ENCODE data around the gene TMED1.

- TF ChIP-seq, protein P1, sequence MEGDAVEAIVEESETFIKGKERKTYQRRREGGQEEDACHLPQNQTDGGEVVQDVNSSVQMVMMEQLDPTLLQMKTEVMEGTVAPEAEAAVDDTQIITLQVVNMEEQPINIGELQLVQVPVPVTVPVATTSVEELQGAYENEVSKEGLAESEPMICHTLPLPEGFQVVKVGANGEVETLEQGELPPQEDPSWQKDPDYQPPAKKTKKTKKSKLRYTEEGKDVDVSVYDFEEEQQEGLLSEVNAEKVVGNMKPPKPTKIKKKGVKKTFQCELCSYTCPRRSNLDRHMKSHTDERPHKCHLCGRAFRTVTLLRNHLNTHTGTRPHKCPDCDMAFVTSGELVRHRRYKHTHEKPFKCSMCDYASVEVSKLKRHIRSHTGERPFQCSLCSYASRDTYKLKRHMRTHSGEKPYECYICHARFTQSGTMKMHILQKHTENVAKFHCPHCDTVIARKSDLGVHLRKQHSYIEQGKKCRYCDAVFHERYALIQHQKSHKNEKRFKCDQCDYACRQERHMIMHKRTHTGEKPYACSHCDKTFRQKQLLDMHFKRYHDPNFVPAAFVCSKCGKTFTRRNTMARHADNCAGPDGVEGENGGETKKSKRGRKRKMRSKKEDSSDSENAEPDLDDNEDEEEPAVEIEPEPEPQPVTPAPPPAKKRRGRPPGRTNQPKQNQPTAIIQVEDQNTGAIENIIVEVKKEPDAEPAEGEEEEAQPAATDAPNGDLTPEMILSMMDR (conservative IDR thresholded peaks at IDR 0.05; ENCODE audit: low read depth in 2 of 2) = no peak
- no peak for TF ChIP-seq EZH2 (IDR thresholded peaks at IDR 0.05; ENCODE audit: low read depth, unreplicated experiment)
- no peak for TF ChIP-seq POLR2AphosphoS5 (IDR thresholded peaks at IDR 0.05; ENCODE audit: low read depth)
- TF ChIP-seq EZH2phosphoT487 (IDR thresholded peaks at IDR 0.05; ENCODE audit: unreplicated experiment) = no peak
- no peak for TF ChIP-seq STAT1 (IDR thresholded peaks at IDR 0.05; ENCODE audit: unreplicated experiment)
- TF ChIP-seq, protein P2, sequence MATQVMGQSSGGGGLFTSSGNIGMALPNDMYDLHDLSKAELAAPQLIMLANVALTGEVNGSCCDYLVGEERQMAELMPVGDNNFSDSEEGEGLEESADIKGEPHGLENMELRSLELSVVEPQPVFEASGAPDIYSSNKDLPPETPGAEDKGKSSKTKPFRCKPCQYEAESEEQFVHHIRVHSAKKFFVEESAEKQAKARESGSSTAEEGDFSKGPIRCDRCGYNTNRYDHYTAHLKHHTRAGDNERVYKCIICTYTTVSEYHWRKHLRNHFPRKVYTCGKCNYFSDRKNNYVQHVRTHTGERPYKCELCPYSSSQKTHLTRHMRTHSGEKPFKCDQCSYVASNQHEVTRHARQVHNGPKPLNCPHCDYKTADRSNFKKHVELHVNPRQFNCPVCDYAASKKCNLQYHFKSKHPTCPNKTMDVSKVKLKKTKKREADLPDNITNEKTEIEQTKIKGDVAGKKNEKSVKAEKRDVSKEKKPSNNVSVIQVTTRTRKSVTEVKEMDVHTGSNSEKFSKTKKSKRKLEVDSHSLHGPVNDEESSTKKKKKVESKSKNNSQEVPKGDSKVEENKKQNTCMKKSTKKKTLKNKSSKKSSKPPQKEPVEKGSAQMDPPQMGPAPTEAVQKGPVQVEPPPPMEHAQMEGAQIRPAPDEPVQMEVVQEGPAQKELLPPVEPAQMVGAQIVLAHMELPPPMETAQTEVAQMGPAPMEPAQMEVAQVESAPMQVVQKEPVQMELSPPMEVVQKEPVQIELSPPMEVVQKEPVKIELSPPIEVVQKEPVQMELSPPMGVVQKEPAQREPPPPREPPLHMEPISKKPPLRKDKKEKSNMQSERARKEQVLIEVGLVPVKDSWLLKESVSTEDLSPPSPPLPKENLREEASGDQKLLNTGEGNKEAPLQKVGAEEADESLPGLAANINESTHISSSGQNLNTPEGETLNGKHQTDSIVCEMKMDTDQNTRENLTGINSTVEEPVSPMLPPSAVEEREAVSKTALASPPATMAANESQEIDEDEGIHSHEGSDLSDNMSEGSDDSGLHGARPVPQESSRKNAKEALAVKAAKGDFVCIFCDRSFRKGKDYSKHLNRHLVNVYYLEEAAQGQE (IDR thresholded peaks at IDR 0.05; ENCODE audit: unreplicated experiment) = no peak
- no peak for TF ChIP-seq JUNB (IDR thresholded peaks at IDR 0.05; ENCODE audit: unreplicated experiment)
- TF ChIP-seq NANOG (IDR thresholded peaks at IDR 0.05; ENCODE audit: borderline replicate concordance) = no peak
- no peak for TF ChIP-seq ZNF114 (CRISPR knock-in tag; IDR thresholded peaks at IDR 0.05)
Observed at GRCh38 chr19:10818301-10819123, 17.5 kb downstream of the TMED1 start.
